Measurements from ENCODE around the gene LRRC75B.
"Not testable (repeated sequence)": the region's sequence is repeated elsewhere in the genome, so short reads cannot be mapped to it uniquely, and the experiment has no call there.

The LRRC75B gene

GRCh38 chr22:24592851-24593558, at the start of gene LRRC75B:
LRRC75B (minus strand) TSS chr22:24593073; CDS start chr22:24593039, 34 bp downstream.
- DNase-seq (ENCODE audit: low spot score): peak; percentile 85

- not testable (repeated sequence) for DNase-seq (ENCODE audit: low spot score)
Measured at GRCh38 chr22:24642307-24642706, 49.4 kb upstream of the LRRC75B start.

GRCh38 chr22:24636513-24636912, 43.6 kb upstream of the LRRC75B start:
- not testable (repeated sequence) for DNase-seq (ENCODE audit: low spot score)

GRCh38 chr22:24634776-24635389, 42.0 kb upstream of the LRRC75B start:
- not testable (repeated sequence) for DNase-seq (ENCODE audit: low spot score)

GRCh38 chr22:24633231-24634023, 40.6 kb upstream of the LRRC75B start:
- not testable (repeated sequence) for DNase-seq (ENCODE audit: low spot score)

GRCh38 chr22:24632642-24633041, 39.8 kb upstream of the LRRC75B start:
- not testable (repeated sequence) for DNase-seq (ENCODE audit: low spot score)

- not testable (repeated sequence) for DNase-seq (ENCODE audit: low spot score)
Measured at GRCh38 chr22:24631430-24632122, 38.7 kb upstream of the LRRC75B start.

GRCh38 chr22:24630812-24631427, 38.0 kb upstream of the LRRC75B start:
- not testable (repeated sequence) for DNase-seq (ENCODE audit: low spot score)

GRCh38 chr22:24629069-24629468, 36.2 kb upstream of the LRRC75B start:
- peak; percentile 25 for DNase-seq (ENCODE audit: low spot score)

GRCh38 chr22:24627911-24628310, 35.0 kb upstream of the LRRC75B start:
- DNase-seq (ENCODE audit: low spot score): not testable (repeated sequence)

- not testable (repeated sequence) for DNase-seq (ENCODE audit: low spot score)
Measured at GRCh38 chr22:24622596-24622995, 29.7 kb upstream of the LRRC75B start.

GRCh38 chr22:24621244-24621643, 28.4 kb upstream of the LRRC75B start:
- not testable (repeated sequence) for DNase-seq (ENCODE audit: low spot score)

- not testable (repeated sequence) for DNase-seq (ENCODE audit: low spot score)
Measured at GRCh38 chr22:24614794-24615193, 21.9 kb upstream of the LRRC75B start.

GRCh38 chr22:24609888-24610287, 17.0 kb upstream of the LRRC75B start:
- not testable (repeated sequence) for DNase-seq (ENCODE audit: low spot score)

- DNase-seq (ENCODE audit: low spot score): not testable (repeated sequence)
Measured at GRCh38 chr22:24608327-24608726, 15.5 kb upstream of the LRRC75B start.

- DNase-seq (ENCODE audit: low spot score): not testable (repeated sequence)
Measured at GRCh38 chr22:24607429-24607983, 14.6 kb upstream of the LRRC75B start.

GRCh38 chr22:24606340-24606739, 13.5 kb upstream of the LRRC75B start:
- DNase-seq (ENCODE audit: low spot score): not testable (repeated sequence)

GRCh38 chr22:24603770-24604629, 11.1 kb upstream of the LRRC75B start:
- DNase-seq (ENCODE audit: low spot score): peak; percentile 75

- peak; percentile 67 for DNase-seq (ENCODE audit: low spot score)
Measured at GRCh38 chr22:24602847-24603769, 10.2 kb upstream of the LRRC75B start, which contains the start of gene GGT1. GGT1 (plus strand) TSS chr22:24603193; CDS start chr22:24611082, 7,889 bp downstream.

All from cerebellar cortex (tissue), 1 donor.